Muscle layer of colon (tissue), 2 donors: Measurements from ENCODE around the gene RPE65.
"Not testable (repeated sequence)": the region's sequence is repeated elsewhere in the genome, so short reads cannot be mapped to it uniquely, and the experiment has no call there.

Source experiments
- H3K27ac ChIP-seq: one replicate; pipeline ENCODE4 v1.7.0; 2013; ENCODE audit warnings: low read depth, mild to moderate bottlenecking, low read length, moderate library complexity
- H3K27me3 ChIP-seq, 2 donors: one replicate each; pipeline ENCODE4 v1.7.0; 2013; ENCODE audit warnings: low read length in 2 of 2, mild to moderate bottlenecking in 2 of 2; ENCODE audit not compliant: insufficient read depth in 2 of 2, control insufficient read depth in 1 of 2
- H3K36me3 ChIP-seq: one replicate; pipeline ENCODE4 v1.7.0; 2013; ENCODE audit warnings: mild to moderate bottlenecking, low read length; ENCODE audit not compliant: insufficient read depth
- H3K4me1 ChIP-seq: one replicate; pipeline ENCODE4 v1.7.0; 2013; ENCODE audit warnings: mild to moderate bottlenecking, low read length; ENCODE audit not compliant: insufficient read depth
- H3K4me3 ChIP-seq, 2 donors: one replicate each; pipeline ENCODE4 v1.7.0; 2013; ENCODE audit warnings: low read length in 2 of 2, low read depth in 1 of 2, mild to moderate bottlenecking in 1 of 2, moderate library complexity in 1 of 2
- H3K9ac ChIP-seq: one replicate; pipeline ENCODE4 v1.7.0; 2013; ENCODE audit warnings: low read length
- H3K9me3 ChIP-seq: one replicate; pipeline ENCODE4 v1.7.0; 2013; ENCODE audit warnings: mild to moderate bottlenecking, low read length
- donor health status: abdominal sarcoma.
- donor health status: Adenocarcinoma of cecum.

RPE65 gene

DNA sequence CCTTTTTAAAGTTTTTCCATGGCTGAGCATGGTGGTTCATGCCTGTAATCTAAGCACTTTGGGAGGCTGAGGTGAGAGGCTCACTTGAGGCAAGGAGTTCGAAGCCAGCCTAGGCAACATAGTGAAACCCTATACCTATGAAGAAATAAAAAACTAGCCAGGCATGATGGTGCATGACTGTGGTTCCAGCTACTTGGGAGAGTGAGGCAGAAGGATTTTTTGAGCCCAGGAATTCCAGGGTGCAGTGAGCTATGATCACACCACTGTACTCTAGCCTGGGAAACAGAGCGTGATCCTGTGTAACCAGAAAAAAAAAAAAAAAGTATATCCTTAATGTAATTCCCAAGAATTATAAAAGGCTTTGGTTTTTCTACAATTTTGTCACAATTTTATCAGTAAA, 29.7 kb upstream of the RPE65 start:
- no peaks in the 10 kb centered on the region for H3K27me3 ChIP-seq
- no peak overlapping the region for H3K27ac ChIP-seq
- H3K9ac ChIP-seq, result no peak overlapping the region
- H3K4me3 ChIP-seq, result no peak overlapping the region
- H3K36me3 ChIP-seq, result no peaks in the 10 kb centered on the region
- no peaks in the 10 kb centered on the region for H3K4me1 ChIP-seq
- H3K9me3 ChIP-seq, result no peaks in the 10 kb centered on the region

DNA sequence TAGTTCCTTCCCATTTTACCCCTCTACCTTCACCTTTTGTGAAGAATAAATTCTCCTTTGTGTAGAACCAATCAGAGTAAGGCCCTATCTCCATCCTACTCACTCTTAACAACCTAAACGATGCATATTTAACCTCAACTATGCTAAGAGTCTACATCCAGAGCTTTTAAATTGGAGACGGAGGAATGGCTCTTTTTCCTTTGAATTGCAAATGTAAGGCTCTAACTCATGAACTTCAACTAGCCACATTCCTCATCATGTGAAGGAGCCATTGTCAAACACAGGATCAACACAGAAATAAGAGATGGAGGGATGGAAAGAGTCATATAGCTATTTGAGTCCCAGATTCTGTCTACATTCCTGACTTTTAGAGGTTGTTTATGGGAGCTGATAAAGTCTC, 28.9 kb upstream of the RPE65 start:
- no peak overlapping the region for H3K4me3 ChIP-seq
- H3K27me3 ChIP-seq, result no peaks in the 10 kb centered on the region
- no peak overlapping the region for H3K9ac ChIP-seq
- no peaks in the 10 kb centered on the region for H3K9me3 ChIP-seq
- H3K4me1 ChIP-seq, result no peaks in the 10 kb centered on the region
- H3K36me3 ChIP-seq, result no peaks in the 10 kb centered on the region
- H3K27ac ChIP-seq, result no peak overlapping the region

DNA sequence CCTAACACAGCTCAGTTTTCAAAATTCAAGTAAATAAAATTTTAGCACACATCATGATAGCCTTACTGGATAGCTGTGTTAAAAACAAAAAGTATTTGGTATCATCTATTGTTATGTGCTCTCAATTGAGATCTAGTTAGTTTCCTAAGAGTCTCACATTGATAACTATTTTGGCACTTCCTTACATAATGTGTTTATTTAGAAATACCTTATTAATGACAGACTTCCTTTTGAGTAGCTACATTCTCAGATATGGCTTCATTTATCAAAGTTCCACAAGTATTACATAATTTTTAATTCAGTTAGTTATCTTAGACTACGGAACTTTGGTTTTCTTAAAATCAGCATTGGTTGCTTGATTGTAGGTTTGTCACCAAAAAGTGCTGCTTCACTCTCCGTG, 26.9 kb upstream of the RPE65 start:
- not testable (repeated sequence) for H3K9ac ChIP-seq, H3K36me3 ChIP-seq, H3K9me3 ChIP-seq, H3K4me1 ChIP-seq, H3K27ac ChIP-seq, H3K27me3 ChIP-seq, H3K4me3 ChIP-seq

DNA sequence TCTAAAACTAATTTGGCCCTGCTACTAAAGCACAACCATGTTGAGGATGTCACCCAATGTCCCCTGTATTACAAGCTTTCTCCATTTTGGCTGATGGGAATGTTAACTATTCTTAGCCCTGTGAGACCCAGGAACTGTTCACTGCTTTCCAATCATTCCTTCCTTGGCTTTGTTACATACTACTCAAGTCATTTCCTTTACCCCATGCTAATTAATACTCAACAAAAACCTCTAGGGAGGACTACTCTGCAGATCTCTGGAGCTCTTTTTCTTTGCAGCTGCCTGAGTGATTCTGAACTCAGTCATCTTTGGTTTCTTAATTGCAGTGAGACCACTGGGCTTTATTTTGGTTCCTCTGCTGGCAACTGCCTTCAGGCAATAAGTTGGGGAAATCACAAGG, 23.3 kb upstream of the RPE65 start:
- no peak overlapping the region for H3K27ac ChIP-seq
- no peaks in the 10 kb centered on the region for H3K4me1 ChIP-seq
- H3K9ac ChIP-seq, result no peak overlapping the region
- H3K36me3 ChIP-seq, result no peaks in the 10 kb centered on the region
- no peaks in the 10 kb centered on the region for H3K27me3 ChIP-seq
- H3K9me3 ChIP-seq, result no peaks in the 10 kb centered on the region
- no peak overlapping the region for H3K4me3 ChIP-seq

DNA sequence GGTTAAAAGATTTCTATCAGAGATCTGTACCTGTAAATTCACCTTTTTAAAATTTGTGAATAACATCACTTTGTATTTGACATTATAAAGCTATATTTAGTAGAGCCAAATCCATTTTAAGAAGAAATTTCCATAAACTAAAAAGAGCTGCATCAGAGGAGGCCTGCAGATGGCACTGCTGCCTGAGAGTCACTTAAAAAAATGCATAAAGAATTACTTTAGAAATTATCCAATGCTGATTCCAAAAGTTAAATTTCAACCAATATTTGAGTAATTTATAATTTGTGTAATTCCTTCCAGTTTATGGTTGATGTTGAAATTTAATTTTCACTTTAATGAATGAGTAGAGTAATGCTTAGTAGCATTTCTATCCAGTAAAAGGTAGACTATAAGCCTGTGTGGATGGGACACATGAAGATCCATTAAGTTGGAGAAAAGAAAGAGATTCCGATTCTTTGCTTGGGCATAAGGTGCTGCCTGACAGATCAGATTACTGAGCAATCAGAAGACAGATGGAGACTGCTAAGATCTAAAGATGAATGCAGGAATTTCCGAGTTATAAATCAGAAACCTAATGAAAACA, 20.7 kb upstream of the RPE65 start:
- Histone ChIP-seq H3K36me3 (no peaks in the 10 kb centered on the region), H3K9me3 (no peaks in the 10 kb centered on the region), H3K4me1 (no peaks in the 10 kb centered on the region), H3K27ac (no peak overlapping the region), H3K4me3 (no peak overlapping the region), H3K9ac (no peak overlapping the region), H3K27me3 (no peaks in the 10 kb centered on the region)

DNA sequence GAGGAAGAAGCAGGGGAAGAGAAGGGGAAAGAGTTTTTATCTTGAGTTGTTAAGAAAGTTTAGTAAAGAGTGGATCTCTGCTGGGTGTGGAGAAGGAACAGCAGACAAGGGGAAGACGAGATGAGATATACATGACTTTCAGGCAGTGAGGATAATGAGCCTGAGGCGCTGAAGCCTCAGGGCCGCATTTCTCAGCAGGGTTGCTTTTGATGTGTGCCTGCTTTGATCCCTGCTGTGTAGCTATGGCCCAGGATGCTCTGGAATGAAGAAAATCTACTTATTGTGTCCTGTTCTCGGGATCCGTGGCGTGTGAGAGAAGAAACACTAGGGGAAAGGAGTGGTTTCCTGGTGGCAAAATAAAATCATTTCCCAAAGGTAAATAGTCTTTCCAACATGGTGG, 15.1 kb upstream of the RPE65 start:
- H3K9me3 ChIP-seq, result no peaks in the 10 kb centered on the region
- H3K4me3 ChIP-seq, result no peak overlapping the region
- H3K9ac ChIP-seq, result no peak overlapping the region
- H3K4me1 ChIP-seq, result no peaks in the 10 kb centered on the region
- no peaks in the 10 kb centered on the region for H3K27me3 ChIP-seq
- no peaks in the 10 kb centered on the region for H3K36me3 ChIP-seq
- H3K27ac ChIP-seq, result no peak overlapping the region

DNA sequence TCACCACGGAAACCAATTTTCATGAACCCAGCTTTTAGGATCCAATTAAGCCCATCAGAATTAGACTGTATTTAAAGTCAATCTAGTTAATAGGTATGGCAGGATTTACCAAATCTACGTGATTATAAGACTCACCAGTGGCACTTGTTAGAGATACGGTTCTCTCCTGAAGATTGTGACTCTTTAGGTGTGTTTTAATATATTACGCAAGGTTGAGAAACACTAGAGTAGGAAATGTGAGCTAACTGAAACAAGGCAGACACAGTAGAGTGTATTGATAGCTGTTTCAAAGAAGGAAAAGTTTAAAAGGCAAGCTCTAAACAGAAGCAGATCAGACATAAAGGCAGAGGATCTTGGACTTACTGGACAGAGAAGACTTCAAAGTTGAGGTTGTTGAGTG, 11.2 kb upstream of the RPE65 start:
- Histone ChIP-seq H3K4me1 (no peaks in the 10 kb centered on the region), H3K9ac (no peak overlapping the region), H3K4me3 (no peak overlapping the region)

DNA sequence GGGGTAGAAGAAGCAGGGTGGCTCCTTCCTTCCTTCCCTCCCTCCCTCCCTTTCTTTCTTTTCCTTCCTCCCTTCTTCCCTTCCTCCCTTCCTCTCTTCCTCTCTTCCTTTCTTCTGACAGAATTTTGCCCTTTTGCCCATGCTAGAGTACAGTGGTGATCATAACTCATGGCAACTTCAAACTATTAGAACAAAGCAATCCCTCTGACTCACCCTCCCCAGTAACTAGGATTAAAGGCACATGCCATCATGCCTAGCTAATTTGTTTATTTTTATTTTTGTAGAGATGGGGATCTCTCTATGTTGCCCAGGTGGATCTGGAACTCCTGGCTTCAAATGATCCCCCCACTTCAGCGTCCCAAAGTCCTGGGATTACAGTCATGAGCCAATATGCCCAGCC, 10.0 kb upstream of the RPE65 start:
- Histone ChIP-seq H3K27ac (no peak overlapping the region), H3K4me3 (no peak overlapping the region), H3K9me3 (no peaks in the 10 kb centered on the region), H3K36me3 (no peaks in the 10 kb centered on the region), H3K9ac (no peak overlapping the region), H3K4me1 (no peaks in the 10 kb centered on the region), H3K27me3 (no peaks in the 10 kb centered on the region)

More for the DNA sequence above, 11.2 kb upstream of the RPE65 start:
- no peaks in the 10 kb centered on the region for H3K36me3 ChIP-seq
- H3K27ac ChIP-seq, result no peak overlapping the region
- H3K9me3 ChIP-seq, result no peaks in the 10 kb centered on the region
- H3K27me3 ChIP-seq, result no peaks in the 10 kb centered on the region

DNA sequence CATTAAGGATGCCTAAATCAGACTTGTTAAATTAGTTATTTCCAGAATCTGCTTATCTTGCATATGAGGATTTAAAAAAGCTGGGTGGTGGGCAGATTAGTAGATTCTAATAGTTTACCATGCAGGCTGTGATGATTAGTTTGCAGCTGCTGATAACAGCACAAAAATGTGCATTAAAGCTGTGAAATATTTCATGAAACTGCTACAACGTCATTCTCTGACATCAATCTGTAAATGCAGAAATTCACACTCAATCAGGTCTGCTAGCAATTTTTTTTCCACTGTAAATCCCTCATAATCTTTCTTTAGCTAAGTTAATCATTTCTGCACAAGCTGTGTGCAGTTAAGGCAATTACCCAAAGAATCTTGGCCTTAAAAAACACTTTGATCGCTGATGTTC, 9.3 kb upstream of the RPE65 start:
- no peaks in the 10 kb centered on the region for H3K36me3 ChIP-seq
- H3K9ac ChIP-seq, result no peak overlapping the region
- H3K4me1 ChIP-seq, result no peaks in the 10 kb centered on the region
- H3K27ac ChIP-seq, result no peak overlapping the region
- H3K4me3 ChIP-seq, result no peak overlapping the region
- no peaks in the 10 kb centered on the region for H3K27me3 ChIP-seq
- no peaks in the 10 kb centered on the region for H3K9me3 ChIP-seq

DNA sequence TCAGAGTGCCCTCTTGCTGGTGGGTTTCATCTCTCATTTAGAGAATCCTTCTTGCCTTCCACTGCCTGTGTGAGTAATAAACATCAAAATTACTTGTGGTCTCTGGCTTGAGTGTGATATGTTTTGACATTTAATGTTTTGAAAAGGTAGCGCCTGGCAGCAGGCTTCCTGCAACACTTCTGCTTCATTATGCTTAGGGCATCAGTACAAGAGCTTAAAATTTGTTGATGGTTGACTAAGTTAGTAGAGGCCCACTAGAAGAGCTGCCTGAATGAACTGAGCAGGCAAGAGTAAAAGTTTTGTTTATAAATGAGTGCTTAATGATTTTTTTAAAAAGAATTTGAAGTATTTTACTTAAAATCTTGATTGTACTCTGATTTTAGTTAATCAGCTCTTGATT, 6.4 kb upstream of the RPE65 start:
- H3K36me3 ChIP-seq, result no peaks in the 10 kb centered on the region
- no peaks in the 10 kb centered on the region for H3K9me3 ChIP-seq
- H3K4me3 ChIP-seq, result no peak overlapping the region
- no peaks in the 10 kb centered on the region for H3K27me3 ChIP-seq
- no peak overlapping the region for H3K27ac ChIP-seq
- H3K9ac ChIP-seq, result no peak overlapping the region
- no peaks in the 10 kb centered on the region for H3K4me1 ChIP-seq

DNA sequence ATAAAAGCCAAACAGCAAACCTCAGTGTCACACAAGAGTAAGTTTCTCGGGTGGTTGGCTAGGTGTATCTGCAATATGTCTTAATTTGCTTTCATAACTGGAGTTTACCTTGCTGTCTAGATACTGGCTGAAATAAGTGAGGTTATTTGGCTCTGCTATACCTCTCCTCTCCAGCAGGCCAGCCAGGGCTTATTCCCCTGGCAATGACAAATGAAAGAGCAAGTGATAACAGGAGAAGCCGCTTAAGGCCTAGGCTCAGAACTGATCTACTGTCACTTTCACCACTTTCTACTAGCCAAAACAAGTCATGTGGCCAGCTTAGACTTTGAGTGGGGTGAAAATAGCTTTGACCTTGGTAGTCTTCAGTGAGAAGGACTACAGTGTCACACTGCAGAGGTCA, 4.8 kb upstream of the RPE65 start:
- Histone ChIP-seq H3K9ac (no peak overlapping the region), H3K4me3 (no peak overlapping the region), H3K4me1 (no peaks in the 10 kb centered on the region), H3K9me3 (no peaks in the 10 kb centered on the region), H3K27me3 (no peaks in the 10 kb centered on the region), H3K27ac (no peak overlapping the region), H3K36me3 (no peaks in the 10 kb centered on the region)

DNA sequence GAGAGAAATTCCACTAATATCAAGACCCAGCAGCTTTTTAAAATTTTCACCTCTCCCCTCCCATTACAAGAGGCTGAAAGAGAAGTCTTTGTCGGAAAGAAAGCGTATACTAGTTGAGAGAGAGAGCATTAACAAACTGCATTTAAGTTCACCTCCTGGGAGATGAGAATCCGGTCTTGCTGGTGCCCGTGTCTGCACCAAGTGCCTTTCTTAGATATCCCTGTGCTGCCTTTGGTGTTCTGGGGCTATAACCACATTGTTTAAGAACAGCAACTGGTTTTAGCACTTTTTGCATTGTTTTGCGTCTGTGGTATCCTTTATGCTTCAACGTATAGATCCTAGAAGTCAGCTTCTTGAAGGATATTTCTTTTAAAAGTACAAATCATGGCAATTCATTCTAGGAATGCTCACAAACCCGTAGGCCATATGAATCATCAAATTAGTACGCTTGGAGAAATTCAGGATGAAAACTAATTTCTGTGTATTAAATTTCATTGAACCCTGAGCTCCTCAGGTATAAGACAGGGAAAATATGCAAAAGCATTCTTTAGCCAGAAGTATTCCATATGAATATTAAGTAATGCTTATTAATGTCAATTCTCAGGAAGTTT, 3.4 kb upstream of the RPE65 start:
- H3K4me3 ChIP-seq, result no peak overlapping the region
- H3K9me3 ChIP-seq, result no peaks in the 10 kb centered on the region
- H3K27me3 ChIP-seq, result no peaks in the 10 kb centered on the region
- no peaks in the 10 kb centered on the region for H3K36me3 ChIP-seq
- H3K4me1 ChIP-seq, result no peaks in the 10 kb centered on the region
- no peak overlapping the region for H3K27ac ChIP-seq
- no peak overlapping the region for H3K9ac ChIP-seq
